HEK293 (cell line): ENCODE data around the gene PPP3R2.

Experiments used
- CTCF ChIA-PET: fragments of 350-600 bp; formaldehyde crosslinking; extraction: SDS; loops from one replicate; lab custom pipeline; 2021; ENCODE audit warnings: antibody characterized with exemption; lab: Yijun Ruan, JAX
- POLR2A ChIA-PET: fragments of 300-600 bp; formaldehyde crosslinking; extraction: SDS; loops from one replicate; lab custom pipeline; 2020; ENCODE audit warnings: antibody characterized with exemption, inconsistent platforms; lab: Yijun Ruan, JAX
- H3K27ac ChIP-seq: fragments of 200-500 bp; sonication (Bioruptor generic); 2 replicates; pipeline ENCODE4 v1.5.1; 2014; ENCODE audit warnings: low read depth, low read length, control low read depth, inconsistent platforms; ENCODE audit errors: extremely low read depth
- H3K36me3 ChIP-seq, 2 experiments: fragments of 200-500 bp in 1 of 2; sonication (Bioruptor generic) in 1 of 2; 1 replicate in 1 of 2; 2 replicates in 1 of 2; pipeline ENCODE4 v1.5.1; 2014 to 2017; ENCODE audit warnings: inconsistent platforms in 2 of 2, low read length in 2 of 2; ENCODE audit not compliant: control insufficient read depth in 2 of 2, insufficient read depth in 1 of 2
- H3K4me1 ChIP-seq: fragments of 200-500 bp; sonication (Bioruptor generic); 2 replicates; pipeline ENCODE4 v1.5.1; 2014; ENCODE audit warnings: mild to moderate bottlenecking, low read length, inconsistent platforms; ENCODE audit not compliant: control insufficient read depth, insufficient read depth
- H3K4me3 ChIP-seq: 2 replicates; pipeline ENCODE4 v1.5.1; 2011; ENCODE audit warnings: low read depth, mild to moderate bottlenecking, control low read depth, low read length, moderate library complexity
- H3K9me3 ChIP-seq: fragments of 200-500 bp; sonication (Bioruptor generic); 2 replicates; pipeline ENCODE4 v1.5.1; 2014; ENCODE audit warnings: low read depth, low read length, inconsistent platforms; ENCODE audit not compliant: control insufficient read depth, insufficient read depth
- AEBP2 ChIP-seq: fragments of 450-650 bp; formaldehyde crosslinking; IDR thresholded peaks from 2 replicates; pipeline ENCODE4 v1.5.1; 2016; ENCODE audit warnings: missing biosample characterization, missing genetic modification characterization, borderline replicate concordance
- BCL6B ChIP-seq: fragments of 450-650 bp; formaldehyde crosslinking; IDR thresholded peaks from 2 replicates; pipeline ENCODE4 v1.5.1; 2017; ENCODE audit warnings: missing biosample characterization, missing genetic modification characterization
- KLF9 ChIP-seq: fragments of 450-650 bp; formaldehyde crosslinking; IDR thresholded peaks from 2 replicates; pipeline ENCODE4 v1.5.1; 2016; ENCODE audit warnings: missing biosample characterization, missing genetic modification characterization, low read depth
- RBAK ChIP-seq: fragments of 450-650 bp; formaldehyde crosslinking; IDR thresholded peaks from 2 replicates; pipeline ENCODE4 v1.5.1; 2016; ENCODE audit warnings: missing biosample characterization, missing genetic modification characterization
- SCRT1 ChIP-seq: fragments of 450-650 bp; formaldehyde crosslinking; IDR thresholded peaks from 2 replicates; pipeline ENCODE4 v1.5.1; 2016; ENCODE audit warnings: missing biosample characterization, missing genetic modification characterization, borderline replicate concordance
- ZBTB10 ChIP-seq: fragments of 450-650 bp; formaldehyde crosslinking; IDR thresholded peaks from 2 replicates; pipeline ENCODE4 v1.5.1; 2016; ENCODE audit warnings: missing biosample characterization, missing genetic modification characterization
- ZBTB6 ChIP-seq: fragments of 450-650 bp; formaldehyde crosslinking; IDR thresholded peaks from 2 replicates; pipeline ENCODE4 v1.5.1; 2017; ENCODE audit warnings: missing biosample characterization, missing genetic modification characterization
- ZFHX2 ChIP-seq: fragments of 450-650 bp; formaldehyde crosslinking; conservative IDR thresholded peaks from 2 replicates; pipeline ENCODE4 v1.5.1; 2016; ENCODE audit warnings: missing biosample characterization, missing genetic modification characterization
- ZFP3 ChIP-seq: fragments of 450-650 bp; formaldehyde crosslinking; IDR thresholded peaks from 2 replicates; pipeline ENCODE4 v1.5.1; 2016; ENCODE audit warnings: low read depth, missing biosample characterization, missing genetic modification characterization
- ZIC2 ChIP-seq: fragments of 450-650 bp; formaldehyde crosslinking; IDR thresholded peaks from 2 replicates; pipeline ENCODE4 v1.5.1; 2016; ENCODE audit warnings: missing biosample characterization, missing genetic modification characterization
- ZNF114 ChIP-seq: fragments of 450-650 bp; formaldehyde crosslinking; IDR thresholded peaks from 2 replicates; pipeline ENCODE4 v1.5.0; 2017; ENCODE audit warnings: missing biosample characterization, missing genetic modification characterization
- ZNF155 ChIP-seq: fragments of 450-650 bp; formaldehyde crosslinking; IDR thresholded peaks from 2 replicates; pipeline ENCODE4 v1.5.1; 2016; ENCODE audit warnings: missing biosample characterization, missing genetic modification characterization
- ZNF221 ChIP-seq: fragments of 450-650 bp; formaldehyde crosslinking; IDR thresholded peaks from 2 replicates; pipeline ENCODE4 v1.5.1; 2017; ENCODE audit warnings: missing biosample characterization, missing genetic modification characterization, borderline replicate concordance
- ZNF23 ChIP-seq: fragments of 450-650 bp; formaldehyde crosslinking; IDR thresholded peaks from 2 replicates; pipeline ENCODE4 v1.5.1; 2016; ENCODE audit warnings: missing biosample characterization, missing genetic modification characterization, borderline replicate concordance
- ZNF324 ChIP-seq: fragments of 450-650 bp; formaldehyde crosslinking; IDR thresholded peaks from 2 replicates; pipeline ENCODE4 v1.5.1; 2016; ENCODE audit warnings: missing biosample characterization, missing genetic modification characterization
- ZNF530 ChIP-seq: fragments of 450-650 bp; formaldehyde crosslinking; IDR thresholded peaks from 2 replicates; pipeline ENCODE4 v1.5.1; 2016; ENCODE audit warnings: low read depth, missing biosample characterization, missing genetic modification characterization
- ZNF610 ChIP-seq: fragments of 450-650 bp; formaldehyde crosslinking; IDR thresholded peaks from 2 replicates; pipeline ENCODE4 v1.5.1; 2016; ENCODE audit warnings: missing biosample characterization, missing genetic modification characterization, borderline replicate concordance
- ZNF670 ChIP-seq: fragments of 450-650 bp; formaldehyde crosslinking; IDR thresholded peaks from 2 replicates; pipeline ENCODE4 v1.5.1; 2016; ENCODE audit warnings: missing biosample characterization, missing genetic modification characterization, low read depth
- ZNF776 ChIP-seq: fragments of 450-650 bp; formaldehyde crosslinking; IDR thresholded peaks from 2 replicates; pipeline ENCODE4 v1.5.0; 2017; ENCODE audit warnings: missing biosample characterization, missing genetic modification characterization, borderline replicate concordance
- ZNF777 ChIP-seq: fragments of 450-650 bp; formaldehyde crosslinking; IDR thresholded peaks from 2 replicates; pipeline ENCODE4 v1.5.1; 2017; ENCODE audit warnings: missing biosample characterization, missing genetic modification characterization, borderline replicate concordance
- ZNF792 ChIP-seq: fragments of 450-650 bp; formaldehyde crosslinking; IDR thresholded peaks from 2 replicates; pipeline ENCODE4 v1.5.1; 2016; ENCODE audit warnings: missing biosample characterization, missing genetic modification characterization
- TF ChIP-seq, protein P1 (sequence below): fragments of 450-650 bp; formaldehyde crosslinking; IDR thresholded peaks from 2 replicates; pipeline ENCODE4 v1.5.1; 2016; ENCODE audit warnings: missing biosample characterization, missing genetic modification characterization
- TF ChIP-seq, protein P2 (sequence below): fragments of 450-650 bp; formaldehyde crosslinking; IDR thresholded peaks from 2 replicates; pipeline ENCODE4 v1.5.1; 2016; ENCODE audit warnings: missing biosample characterization, missing genetic modification characterization

Gene PPP3R2

GRCh38 chr9:101574731-101575333 is 19.9 kb downstream of the PPP3R2 start:
- Histone ChIP-seq H3K4me1 (no peaks in the 10 kb centered on the region), H3K27ac (no peak overlapping the region), H3K4me3 (no peak overlapping the region), H3K36me3 (no peaks in the 10 kb centered on the region), H3K9me3 (no peaks in the 10 kb centered on the region)
- POLR2A ChIA-PET: no interaction called here
- no peak for TF ChIP-seq ZNF155
- TF ChIP-seq ZNF777: no peak
- TF ChIP-seq ZNF530 (tag by site-specific recombination): no peak
- no peak for TF ChIP-seq ZNF776 (tag by site-specific recombination)
- TF ChIP-seq ZNF23 (tag by site-specific recombination): no peak
- TF ChIP-seq ZIC2: no peak
- TF ChIP-seq ZNF221 (tag by site-specific recombination): no peak
- no peak for TF ChIP-seq ZFHX2 (tag by site-specific recombination)
- TF ChIP-seq ZNF610 (tag by site-specific recombination): no peak
- CTCF ChIA-PET: no interaction called here

DNA sequence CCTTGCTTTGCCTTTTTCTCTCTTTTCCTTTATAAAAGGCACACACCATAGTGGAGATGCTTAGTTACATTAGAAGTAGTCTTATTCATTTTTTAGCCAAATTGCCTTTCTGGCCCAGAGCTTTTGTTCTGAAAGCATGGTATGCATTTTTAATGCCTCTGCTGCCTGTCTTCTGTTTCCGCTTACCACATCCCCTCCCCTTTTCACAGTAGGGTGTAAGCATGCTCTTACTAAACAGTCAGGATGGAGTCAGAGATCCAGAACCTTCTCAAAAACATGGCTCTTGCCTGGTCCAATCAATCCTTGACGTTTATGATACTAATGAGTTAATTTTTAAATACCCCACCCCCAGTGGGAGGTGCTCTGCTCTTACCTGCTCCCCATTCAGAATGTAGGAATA is 22.5 kb downstream of the PPP3R2 start:
- ChIA-PET CTCF (interaction anchor here (1.5 to 2.6 kb wide), 2 partner anchors 42 to 123 kb away, joined by 3 to 7 read pairs; no protein-coding TSS in a partner anchor), POLR2A (no interaction called here)
- Histone ChIP-seq H3K4me3 (no peak overlapping the region), H3K9me3 (no peaks in the 10 kb centered on the region), H3K4me1 (no peaks in the 10 kb centered on the region), H3K27ac (no peak overlapping the region), H3K36me3 (peaks cover 0 to 14% of the 10 kb centered on the region in 2 experiments; a peak in 2 of 3 replicates)
- TF ChIP-seq ZNF114 (tag by site-specific recombination) (no peak), SCRT1 (tag by site-specific recombination) (no peak), ZNF792 (tag by site-specific recombination) (no peak)
- TF ChIP-seq, protein P1, sequence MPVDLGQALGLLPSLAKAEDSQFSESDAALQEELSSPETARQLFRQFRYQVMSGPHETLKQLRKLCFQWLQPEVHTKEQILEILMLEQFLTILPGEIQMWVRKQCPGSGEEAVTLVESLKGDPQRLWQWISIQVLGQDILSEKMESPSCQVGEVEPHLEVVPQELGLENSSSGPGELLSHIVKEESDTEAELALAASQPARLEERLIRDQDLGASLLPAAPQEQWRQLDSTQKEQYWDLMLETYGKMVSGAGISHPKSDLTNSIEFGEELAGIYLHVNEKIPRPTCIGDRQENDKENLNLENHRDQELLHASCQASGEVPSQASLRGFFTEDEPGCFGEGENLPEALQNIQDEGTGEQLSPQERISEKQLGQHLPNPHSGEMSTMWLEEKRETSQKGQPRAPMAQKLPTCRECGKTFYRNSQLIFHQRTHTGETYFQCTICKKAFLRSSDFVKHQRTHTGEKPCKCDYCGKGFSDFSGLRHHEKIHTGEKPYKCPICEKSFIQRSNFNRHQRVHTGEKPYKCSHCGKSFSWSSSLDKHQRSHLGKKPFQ (tag by site-specific recombination): no peak

- H3K4me1 ChIP-seq: no peaks in the 10 kb centered on the region
- H3K9me3 ChIP-seq: no peaks in the 10 kb centered on the region
- CTCF ChIA-PET: interaction anchor here (1.0 kb wide), 1 partner anchor 112 kb away, joined by 5 read pairs; no protein-coding TSS in a partner anchor
- POLR2A ChIA-PET: no interaction called here
- H3K36me3 ChIP-seq: peaks cover 0 to 23% of the 10 kb centered on the region in 2 experiments; a peak in 2 of 3 replicates
- no peak overlapping the region for H3K4me3 ChIP-seq
- no peak overlapping the region for H3K27ac ChIP-seq
- TF ChIP-seq AEBP2 (tag by site-specific recombination): no peak
- TF ChIP-seq, protein P2, sequence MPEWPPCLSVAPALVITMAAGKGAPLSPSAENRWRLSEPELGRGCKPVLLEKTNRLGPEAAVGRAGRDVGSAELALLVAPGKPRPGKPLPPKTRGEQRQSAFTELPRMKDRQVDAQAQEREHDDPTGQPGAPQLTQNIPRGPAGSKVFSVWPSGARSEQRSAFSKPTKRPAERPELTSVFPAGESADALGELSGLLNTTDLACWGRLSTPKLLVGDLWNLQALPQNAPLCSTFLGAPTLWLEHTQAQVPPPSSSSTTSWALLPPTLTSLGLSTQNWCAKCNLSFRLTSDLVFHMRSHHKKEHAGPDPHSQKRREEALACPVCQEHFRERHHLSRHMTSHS (tag by site-specific recombination): no peak
- TF ChIP-seq ZNF324: no peak
- TF ChIP-seq KLF9 (tag by site-specific recombination): no peak
- TF ChIP-seq RBAK (tag by site-specific recombination): no peak
- TF ChIP-seq ZBTB6 (tag by site-specific recombination): no peak
- TF ChIP-seq BCL6B: no peak
- TF ChIP-seq ZFP3 (tag by site-specific recombination): no peak
- no peak for TF ChIP-seq ZBTB10
- no peak for TF ChIP-seq ZNF670 (tag by site-specific recombination)
Measured at GRCh38 chr9:101571114-101571513, 23.7 kb downstream of the PPP3R2 start.
